ENCODE data around the gene OIP5.
"Not testable (repeated sequence)": the region's sequence is repeated elsewhere in the genome, so short reads cannot be mapped to it uniquely, and the experiment has no call there.

OIP5 gene

GRCh38 chr15:41301587-41301986 is 30.8 kb downstream of the OIP5 start:
- no peak for DNase-seq (ENCODE audit: low spot score)

DNA sequence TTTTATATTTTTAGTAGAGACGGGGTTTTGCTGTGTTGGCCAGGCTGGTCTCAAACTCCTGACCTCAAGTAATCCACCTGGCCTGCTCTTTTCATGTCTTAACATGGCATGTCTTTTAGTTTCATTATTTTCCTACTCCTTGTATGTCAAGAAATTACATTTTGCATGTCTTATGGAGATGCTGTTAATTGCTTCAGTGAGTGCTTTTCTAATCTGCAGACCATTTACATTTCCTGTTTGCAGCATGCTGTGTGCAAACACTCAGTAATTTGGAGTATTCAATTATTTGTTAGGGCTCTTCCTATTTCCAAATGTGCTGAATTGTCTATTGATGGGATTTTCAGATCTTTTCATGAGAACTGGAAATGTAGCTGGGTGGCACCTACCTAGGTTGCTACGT is 31.3 kb downstream of the OIP5 start:
- DNase-seq (ENCODE audit: low spot score): not testable (repeated sequence)

DNA sequence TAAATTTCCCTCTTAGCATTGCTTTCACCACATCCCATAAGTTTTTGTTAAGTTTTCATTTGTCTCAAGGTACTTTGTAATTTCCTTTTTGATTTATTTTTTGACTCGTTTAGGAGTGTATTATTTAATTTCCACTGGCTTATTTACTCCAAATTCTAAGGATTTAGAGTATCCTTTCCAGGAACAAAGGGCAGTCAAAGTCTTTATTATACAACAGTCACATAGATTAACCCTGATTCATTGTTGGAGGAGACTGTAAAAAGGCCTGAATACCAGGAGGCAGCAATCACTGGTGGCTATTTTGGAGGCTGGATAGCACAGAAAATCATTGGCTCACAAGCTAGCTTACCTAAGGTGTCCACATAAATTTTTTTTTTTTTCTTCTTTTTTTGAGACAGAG is 39.9 kb downstream of the OIP5 start:
- no peak for DNase-seq (ENCODE audit: low spot score)

DNA sequence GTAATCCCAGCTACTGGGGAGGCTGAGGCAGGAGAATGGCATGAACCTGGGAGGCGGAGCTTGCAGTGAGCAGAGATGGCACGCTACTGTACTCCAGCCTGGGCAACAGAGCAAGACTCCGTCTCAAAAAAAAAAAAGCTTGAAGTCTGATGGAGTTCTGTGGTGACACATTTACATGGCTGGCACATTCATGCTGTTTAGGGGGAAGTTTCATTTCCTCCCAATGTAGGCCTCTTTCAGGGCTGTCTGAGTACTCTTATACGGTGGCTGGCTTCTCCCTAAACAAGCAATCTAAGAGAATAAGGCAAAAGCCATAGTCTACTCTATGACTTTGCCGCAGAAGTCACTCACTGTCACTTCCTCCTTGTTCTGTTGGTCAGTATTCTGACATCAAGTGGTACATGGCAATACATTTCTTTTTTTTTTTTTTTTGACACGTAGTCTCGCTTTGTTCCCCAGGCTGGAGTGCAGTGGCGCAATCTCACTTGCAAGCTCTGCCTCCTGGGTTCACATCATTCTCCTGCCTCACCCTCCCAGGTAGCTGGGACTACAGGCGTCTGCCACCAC is 41.2 kb downstream of the OIP5 start:
- no peak for DNase-seq (ENCODE audit: low spot score)

- no peak for DNase-seq (ENCODE audit: low spot score)
These were observed 42.4 kb downstream of the OIP5 start for GRCh38 chr15:41289953-41290352.

- DNase-seq (ENCODE audit: low spot score): no peak
These were observed 43.9 kb downstream of the OIP5 start for GRCh38 chr15:41288464-41288863.

GRCh38 chr15:41286665-41287333 is 45.6 kb downstream of the OIP5 start:
- peak; percentile 24 for DNase-seq (ENCODE audit: low spot score)

DNA sequence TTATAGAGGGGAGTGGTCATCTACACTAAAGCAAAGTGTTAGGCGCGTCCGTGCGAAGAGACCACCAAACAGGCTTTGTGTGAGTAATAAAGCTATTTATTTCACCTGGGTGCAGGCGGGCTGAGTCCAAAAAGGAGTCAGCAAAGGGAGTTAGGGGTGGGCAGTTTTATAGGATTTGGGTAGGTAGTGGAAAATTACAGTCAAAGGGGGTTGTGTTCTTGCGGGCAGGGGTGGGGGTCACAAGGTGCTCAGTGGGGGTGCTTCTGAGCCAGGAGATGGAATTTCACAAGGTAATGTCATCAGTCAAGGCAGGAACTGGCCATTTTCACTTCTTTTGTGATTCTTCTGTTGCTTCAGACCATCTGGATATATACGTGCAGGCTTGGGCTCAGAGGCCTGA is 47.1 kb downstream of the OIP5 start:
- no peak for DNase-seq (ENCODE audit: low spot score)

- DNase-seq (ENCODE audit: low spot score): peak; percentile 13
These were observed 47.8 kb downstream of the OIP5 start for GRCh38 chr15:41284427-41285177.

DNA sequence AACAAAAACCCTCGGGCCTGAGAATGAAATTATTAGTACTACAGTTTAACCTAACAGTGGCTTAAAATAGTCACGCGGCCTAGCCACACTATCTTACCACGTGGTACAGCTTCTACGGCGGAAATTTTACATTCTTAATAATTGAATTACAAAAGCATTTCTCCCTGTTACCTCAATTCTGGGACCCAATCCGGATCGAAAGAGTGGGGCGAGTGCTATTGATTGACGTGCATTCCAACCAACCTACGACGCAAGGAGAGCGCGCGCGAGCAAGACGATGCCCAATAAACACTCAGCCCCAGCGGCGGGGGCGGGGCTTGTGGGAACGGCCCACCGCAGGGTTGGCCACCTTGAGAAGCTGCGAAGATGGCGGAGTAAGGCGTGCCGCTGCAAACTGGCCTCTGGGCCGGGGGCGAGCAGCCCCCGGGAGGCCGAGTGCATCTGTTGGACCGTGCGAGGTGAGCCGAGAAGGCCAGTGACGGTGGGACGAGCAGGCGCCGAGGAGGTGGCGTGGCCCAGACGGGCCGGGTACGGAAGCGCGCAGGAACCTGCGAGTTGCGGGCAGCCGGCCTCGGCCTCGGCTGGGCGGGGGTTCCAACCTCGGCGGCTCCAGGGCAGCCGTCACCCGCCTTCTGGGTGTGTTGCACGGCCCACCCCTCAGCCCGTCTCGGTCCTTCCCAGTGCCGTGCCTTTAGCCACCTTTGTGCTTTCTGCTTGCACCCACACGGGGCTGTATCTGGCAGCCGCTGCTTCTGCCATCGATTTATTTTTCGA is 48.6 kb downstream of the OIP5 start:
- peak; percentile 99 for DNase-seq (ENCODE audit: low spot score)

GRCh38 chr15:41282980-41283652 is 49.3 kb downstream of the OIP5 start:
- DNase-seq (ENCODE audit: low spot score): not testable (repeated sequence)

GRCh38 chr15:41282436-41282835 is 50.0 kb downstream of the OIP5 start:
- DNase-seq (ENCODE audit: low spot score): not testable (repeated sequence)

DNA sequence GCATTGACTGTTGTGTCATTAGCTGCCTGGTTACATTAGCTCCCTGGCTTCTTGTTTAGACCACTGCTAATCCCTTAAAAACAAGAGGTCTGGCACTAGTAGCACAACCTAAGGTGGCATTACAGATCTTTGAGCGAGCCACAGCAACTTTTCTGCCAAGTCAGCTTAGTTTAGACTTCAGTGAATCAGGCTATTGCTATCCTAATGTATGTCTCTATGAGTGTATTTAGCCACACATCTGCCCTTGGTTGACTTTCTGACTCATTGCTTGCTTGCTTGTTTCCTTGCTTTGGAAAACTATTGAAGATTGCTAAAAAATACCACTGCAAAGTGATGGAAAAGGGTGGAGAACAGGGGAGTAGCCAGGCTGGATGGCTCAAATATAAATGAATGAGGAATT is 51.2 kb downstream of the OIP5 start:
- peak; percentile 72 for DNase-seq (ENCODE audit: low spot score)

DNA sequence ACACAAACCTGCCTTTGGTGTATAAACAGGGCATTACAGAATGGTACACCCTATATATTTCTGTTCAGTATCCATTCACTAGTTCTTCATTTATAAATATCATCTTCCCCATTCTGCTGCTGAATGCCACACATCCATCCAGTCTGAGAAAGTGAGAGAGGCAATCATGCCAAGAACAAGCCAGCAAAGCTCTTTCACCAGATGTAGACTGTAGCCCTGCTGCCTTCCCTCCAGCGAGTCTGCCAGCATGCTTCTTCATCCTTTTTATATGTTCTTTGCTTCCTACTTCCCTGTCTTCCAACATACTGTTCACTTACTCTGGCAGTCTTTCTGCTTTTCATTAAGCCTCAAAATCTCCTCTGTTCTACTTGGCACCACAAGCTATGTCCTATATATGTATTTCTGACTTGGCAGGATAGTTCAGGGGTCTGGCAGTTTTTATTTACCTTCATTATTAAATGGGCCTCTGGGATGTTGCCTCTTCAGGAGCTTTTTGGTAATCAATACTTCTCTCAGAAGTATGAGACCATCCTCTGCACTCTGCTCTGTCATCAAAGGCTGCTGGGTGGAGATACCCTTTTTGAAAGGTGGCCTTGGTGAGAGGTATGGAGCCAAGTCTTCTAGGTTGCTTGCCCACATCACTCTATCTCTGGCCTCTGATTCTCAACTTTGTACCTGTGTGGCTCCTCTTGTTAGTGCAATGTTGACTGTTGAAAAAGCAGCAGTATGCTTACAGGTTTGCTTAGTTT is 52.7 kb downstream of the OIP5 start:
- no peak for DNase-seq (ENCODE audit: low spot score)

- DNase-seq (ENCODE audit: low spot score): no peak
These were observed 54.1 kb downstream of the OIP5 start for GRCh38 chr15:41278319-41278718.

GRCh38 chr15:41276831-41277230 is 55.6 kb downstream of the OIP5 start:
- peak; percentile 79 for DNase-seq (ENCODE audit: low spot score)

DNA sequence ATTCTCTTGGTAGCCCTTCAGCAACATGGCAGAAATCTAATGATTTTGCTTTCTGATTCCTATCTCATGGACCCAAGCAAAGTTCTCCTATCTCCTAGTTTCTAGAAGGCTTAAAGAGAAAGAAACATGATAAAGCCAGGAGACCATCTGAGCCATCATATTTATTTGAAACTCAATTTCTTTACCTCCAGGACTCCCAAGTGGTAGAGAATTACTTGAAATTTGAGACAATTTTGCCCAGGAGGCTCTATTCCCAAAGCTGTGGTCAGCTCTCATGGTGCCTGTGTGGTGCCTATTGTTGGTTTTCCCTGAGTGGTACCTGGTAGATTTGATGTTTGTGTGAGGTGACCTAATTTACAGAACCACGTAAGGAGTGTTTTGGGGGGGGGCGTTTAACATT is 62.5 kb downstream of the OIP5 start:
- no peak for DNase-seq (ENCODE audit: low spot score)

- no peak for DNase-seq (ENCODE audit: low spot score)
These were observed 68.5 kb downstream of the OIP5 start for GRCh38 chr15:41263891-41264351.

DNA sequence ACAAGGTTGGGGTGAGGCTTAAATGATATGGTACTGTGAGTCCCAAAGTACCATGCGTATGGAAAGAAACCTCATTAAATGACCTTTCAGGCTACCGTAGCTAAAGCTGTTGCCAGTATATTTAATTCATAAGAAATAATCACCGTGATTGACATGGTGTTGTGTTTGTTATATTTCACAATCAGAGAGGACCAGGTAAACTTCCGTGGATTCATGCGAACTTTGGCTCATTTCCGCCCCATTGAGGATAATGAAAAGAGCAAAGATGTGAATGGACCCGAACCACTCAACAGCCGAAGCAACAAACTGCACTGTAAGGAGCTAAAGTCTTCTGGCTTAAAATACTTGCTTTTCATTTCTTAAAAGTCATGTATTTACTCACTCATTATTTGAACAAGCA is 69.8 kb downstream of the OIP5 start:
- no peak for DNase-seq (ENCODE audit: low spot score)

GRCh38 chr15:41260924-41261323 is 71.5 kb downstream of the OIP5 start:
- not testable (repeated sequence) for DNase-seq (ENCODE audit: low spot score)

DNA sequence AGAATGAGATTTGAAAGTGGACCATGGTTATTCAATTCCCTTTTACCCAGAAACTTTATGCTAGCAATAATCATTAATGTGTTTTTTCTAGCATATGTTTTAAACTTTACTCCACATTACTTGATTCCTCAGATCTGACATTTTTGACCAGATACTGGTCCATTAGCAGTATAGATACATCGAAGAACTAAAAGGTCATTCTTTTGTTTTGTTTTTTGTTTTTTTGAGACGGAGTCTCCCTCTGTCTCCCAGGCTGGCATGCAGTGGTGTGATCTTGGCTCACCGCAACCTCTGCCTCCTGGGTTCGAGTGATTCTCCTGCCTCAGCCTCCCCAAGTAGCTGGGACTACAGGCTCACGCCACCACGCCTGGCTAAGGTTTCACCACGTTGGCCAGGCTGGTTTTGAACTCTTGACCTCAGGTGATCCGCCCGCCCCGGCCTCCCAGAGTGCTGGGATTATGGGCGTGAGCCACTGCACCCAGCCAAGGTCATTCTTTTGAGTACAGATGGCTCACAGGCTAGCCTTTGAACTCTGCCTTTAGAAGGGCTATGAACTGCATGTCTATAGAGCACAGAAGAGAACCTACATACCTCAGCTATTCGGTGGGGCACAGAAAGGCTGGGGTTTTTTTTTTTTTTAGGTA is 72.7 kb downstream of the OIP5 start:
- DNase-seq (ENCODE audit: low spot score): no peak

All from kidney tubule cell (primary cell).